Tibial nerve (tissue), 4 donors: ENCODE measurements around the gene IQGAP2.

ENCODE experiments used
- CTCF ChIP-seq, 5 experiments: fragments of 200-600 bp in 3 of 5; fragments of 450-650 bp in 2 of 5; sonication (generic) in 3 of 5; IDR thresholded peaks; one replicate each; pipeline ENCODE4 v1.5.1; 2016 to 2019; ENCODE audit warnings: antibody characterized with exemption in 5 of 5, mild to moderate bottlenecking in 3 of 5, moderate library complexity in 2 of 5
- EP300 ChIP-seq, 2 donors: sonication (generic); formaldehyde crosslinking; IDR thresholded peaks; one replicate each; pipeline ENCODE4 v1.6.1; 2017; ENCODE audit warnings: antibody characterized with exemption in 2 of 2, mild to moderate bottlenecking in 1 of 2
- POLR2A ChIP-seq, 2 donors: fragments of 450-650 bp; IDR thresholded peaks; one replicate each; pipeline ENCODE4 v1.6.1; 2017; ENCODE audit warnings: antibody characterized with exemption in 2 of 2, mild to moderate bottlenecking in 2 of 2, moderate library complexity in 2 of 2

GRCh38 chr5:76552546-76552945 lies 149.5 kb downstream of the IQGAP2 start:
- TF ChIP-seq POLR2A (IDR thresholded peaks at IDR 0.05) (no peak), CTCF (IDR thresholded peaks at IDR 0.05) (no peak), EP300 (IDR thresholded peaks at IDR 0.05) (no peak)
